ENCODE measurements around the gene ACTL10.
"Not testable (repeated sequence)": the region's sequence is repeated elsewhere in the genome, so short reads cannot be mapped to it uniquely, and the experiment has no call there.

ACTL10 gene

DNA sequence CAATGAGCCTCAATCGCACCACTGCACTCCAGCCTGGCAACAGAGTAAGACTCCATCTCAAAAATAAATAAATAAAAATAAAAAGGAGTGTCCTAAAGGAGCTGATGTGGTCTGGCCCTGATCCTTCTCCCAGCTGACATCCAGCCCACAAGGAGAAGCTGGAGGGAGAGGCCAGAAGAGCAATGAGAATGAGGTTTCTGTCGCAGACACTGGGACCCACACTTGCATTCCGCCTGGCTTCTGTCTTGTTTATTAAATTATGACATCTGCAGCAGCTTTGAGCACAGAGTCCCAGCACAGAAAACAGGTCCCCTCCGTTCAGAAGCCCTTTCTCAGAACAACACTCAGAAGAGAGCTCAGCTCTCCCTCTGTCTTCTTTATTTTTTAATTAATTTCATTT lies 29.7 kb downstream of the ACTL10 start:
- DNase-seq (ENCODE audit: low read depth in 2 of 2) = no peak
- TF ChIP-seq, protein P1, sequence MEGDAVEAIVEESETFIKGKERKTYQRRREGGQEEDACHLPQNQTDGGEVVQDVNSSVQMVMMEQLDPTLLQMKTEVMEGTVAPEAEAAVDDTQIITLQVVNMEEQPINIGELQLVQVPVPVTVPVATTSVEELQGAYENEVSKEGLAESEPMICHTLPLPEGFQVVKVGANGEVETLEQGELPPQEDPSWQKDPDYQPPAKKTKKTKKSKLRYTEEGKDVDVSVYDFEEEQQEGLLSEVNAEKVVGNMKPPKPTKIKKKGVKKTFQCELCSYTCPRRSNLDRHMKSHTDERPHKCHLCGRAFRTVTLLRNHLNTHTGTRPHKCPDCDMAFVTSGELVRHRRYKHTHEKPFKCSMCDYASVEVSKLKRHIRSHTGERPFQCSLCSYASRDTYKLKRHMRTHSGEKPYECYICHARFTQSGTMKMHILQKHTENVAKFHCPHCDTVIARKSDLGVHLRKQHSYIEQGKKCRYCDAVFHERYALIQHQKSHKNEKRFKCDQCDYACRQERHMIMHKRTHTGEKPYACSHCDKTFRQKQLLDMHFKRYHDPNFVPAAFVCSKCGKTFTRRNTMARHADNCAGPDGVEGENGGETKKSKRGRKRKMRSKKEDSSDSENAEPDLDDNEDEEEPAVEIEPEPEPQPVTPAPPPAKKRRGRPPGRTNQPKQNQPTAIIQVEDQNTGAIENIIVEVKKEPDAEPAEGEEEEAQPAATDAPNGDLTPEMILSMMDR (IDR thresholded peaks at IDR 0.05; ENCODE audit: low read depth, low read length) = no peak
- no peak overlapping the region for H3K4me3 ChIP-seq (replicated peaks in 1 of 2; ENCODE audit: low read depth in 2 of 2, low read length in 2 of 2)

DNA sequence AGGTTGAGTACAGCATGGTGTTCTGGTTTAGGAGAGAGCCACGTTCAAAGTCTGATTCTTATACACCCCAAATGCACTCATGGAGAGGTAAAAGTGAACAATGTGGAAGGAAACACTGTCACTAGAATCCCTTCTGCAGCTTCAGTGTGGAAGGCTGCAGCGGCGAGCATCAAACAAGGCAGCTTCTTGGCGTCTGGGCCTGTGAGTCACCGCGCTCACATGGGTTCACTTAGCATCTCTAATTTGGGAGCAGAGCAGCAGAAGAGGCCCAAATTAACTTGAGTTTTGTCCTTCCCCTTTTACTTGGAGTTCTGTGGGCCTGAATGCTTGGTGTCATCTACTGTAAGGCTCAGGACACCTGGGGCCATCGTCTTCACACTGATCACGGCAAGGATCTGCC lies 30.4 kb downstream of the ACTL10 start:
- peak; percentile 48 to 74 for DNase-seq (ENCODE audit: low read depth in 2 of 2)
- H3K4me3 ChIP-seq (replicated peaks in 1 of 2; ENCODE audit: low read depth in 2 of 2, low read length in 2 of 2) = no peak overlapping the region
- TF ChIP-seq, protein P1 (IDR thresholded peaks at IDR 0.05; ENCODE audit: low read depth, low read length) = no peak

DNA sequence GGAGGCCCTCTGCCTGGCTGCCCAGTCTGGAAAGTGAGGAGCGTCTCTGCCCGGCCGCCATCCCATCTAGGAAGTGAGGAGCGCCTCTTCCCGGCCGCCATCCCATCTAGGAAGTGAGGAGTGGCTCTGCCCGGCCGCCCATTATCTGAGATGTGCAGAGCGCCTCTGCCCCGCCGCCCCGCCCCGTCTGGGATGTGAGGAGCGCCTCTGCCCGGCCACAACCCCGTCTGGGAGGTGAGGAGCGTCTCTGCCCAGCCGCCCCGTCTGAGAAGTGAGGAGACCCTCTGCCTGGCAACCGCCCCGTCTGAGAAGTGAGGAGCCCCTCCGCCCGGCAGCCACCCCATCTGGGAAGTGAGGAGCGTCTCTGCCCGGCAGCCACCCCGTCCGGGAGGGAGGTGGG lies 32.2 kb downstream of the ACTL10 start:
- H3K4me3 ChIP-seq (replicated peaks in 1 of 2; ENCODE audit: low read depth in 2 of 2, low read length in 2 of 2); DNase-seq (ENCODE audit: low read depth in 2 of 2): not testable (repeated sequence)

DNA sequence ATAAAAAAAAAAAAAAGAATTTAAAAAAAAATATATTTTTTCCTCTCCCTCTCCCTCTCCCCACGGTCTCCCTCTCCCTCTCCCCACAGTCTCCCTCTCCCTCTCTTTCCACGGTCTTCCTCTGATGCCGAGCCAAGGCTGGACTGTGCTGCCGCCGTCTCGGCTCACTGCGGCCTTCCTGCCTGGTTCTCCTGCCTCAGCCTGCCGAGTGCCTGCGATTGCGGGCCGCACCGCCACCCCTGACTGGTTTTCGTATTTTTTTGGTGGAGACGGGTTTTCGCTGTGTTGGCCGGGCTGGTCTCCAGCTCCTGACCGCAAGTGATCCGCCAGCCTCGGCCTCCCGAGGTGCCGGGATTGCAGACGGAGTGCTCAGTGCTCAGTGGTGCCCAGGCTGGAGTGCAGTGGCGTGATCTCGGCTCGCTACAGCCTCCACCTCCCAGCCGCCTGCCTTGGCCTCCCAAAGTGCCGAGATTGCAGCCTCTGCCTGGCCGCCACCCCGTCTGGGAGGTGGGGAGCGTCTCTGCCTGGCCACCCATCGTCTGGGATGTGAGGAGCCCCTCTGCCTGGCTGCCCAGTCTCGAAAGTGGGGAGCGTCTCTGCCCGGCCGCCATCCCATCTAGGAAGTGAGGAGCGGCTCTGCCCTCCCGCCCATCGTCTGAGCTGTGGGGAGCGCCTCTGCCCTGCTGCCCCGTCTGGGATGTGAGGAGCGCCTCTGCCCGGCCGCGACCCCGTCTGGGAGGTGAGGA lies 34.1 kb downstream of the ACTL10 start:
- DNase-seq (ENCODE audit: low read depth in 2 of 2); H3K4me3 ChIP-seq (replicated peaks in 1 of 2; ENCODE audit: low read depth in 2 of 2, low read length in 2 of 2): not testable (repeated sequence)

DNA sequence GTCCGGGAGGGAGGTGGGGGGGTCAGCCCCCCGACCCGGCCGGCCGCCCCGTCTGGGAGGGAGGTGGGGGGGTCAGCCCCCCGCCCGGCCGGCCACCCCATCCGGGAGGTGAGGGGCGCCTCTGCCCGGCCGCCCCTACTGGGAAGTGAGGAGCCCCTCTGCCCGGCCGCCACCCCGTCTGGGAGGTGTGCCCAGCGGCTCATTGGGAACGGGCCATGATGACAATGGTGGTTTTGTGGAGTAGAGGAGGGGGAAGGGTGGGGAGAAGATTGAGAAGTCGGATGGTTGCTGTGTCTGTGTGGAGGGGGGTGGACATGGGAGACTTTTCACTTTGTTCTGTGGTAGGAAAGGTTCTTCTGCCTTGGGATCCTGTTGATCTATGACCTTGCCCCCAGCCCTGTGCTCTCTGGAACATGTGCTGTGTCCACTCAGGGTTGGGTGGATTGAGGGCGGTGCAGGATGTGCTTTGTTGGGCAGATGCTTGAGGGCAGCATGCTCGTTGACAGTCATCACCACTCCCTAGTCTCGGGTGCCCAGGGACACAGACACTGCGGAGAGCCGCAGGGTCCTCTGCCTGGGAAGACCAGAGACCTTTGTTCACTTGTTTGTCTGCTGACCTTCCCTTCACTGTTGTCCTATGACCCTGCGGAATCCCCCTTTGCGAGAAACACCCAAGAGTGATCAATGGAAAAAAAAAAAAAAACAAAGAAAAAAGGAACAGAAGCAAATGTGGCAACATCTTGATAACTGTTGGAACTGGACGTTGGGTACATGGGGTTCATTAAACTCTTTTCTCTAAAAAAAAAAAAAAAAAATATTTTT lies 35.1 kb downstream of the ACTL10 start:
- TF ChIP-seq, protein P1 (IDR thresholded peaks at IDR 0.05; ENCODE audit: low read depth, low read length) = no peak

DNA sequence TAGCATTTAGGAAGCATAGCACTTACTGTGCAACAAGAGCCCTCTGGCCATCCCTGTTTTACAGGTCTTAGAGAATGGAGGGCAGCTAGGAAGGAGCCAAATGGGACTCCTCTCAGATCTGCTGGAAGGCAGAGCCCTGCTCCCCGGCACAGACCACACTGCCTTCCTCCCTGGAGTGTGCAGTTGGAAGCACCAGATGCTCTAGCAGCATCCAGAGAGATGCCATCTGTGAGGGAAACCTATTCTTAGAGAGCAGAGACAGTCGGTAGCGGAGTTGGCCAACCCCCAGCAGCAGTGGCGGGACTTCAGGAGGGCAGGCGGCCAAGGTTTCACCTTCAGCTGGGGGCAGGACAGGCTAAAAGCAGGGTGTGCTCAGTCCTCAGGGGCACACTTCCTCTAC lies 36.1 kb downstream of the ACTL10 start:
- H3K4me3 ChIP-seq (replicated peaks in 1 of 2; ENCODE audit: low read depth in 2 of 2, low read length in 2 of 2) = no peak overlapping the region
- no peak for DNase-seq (ENCODE audit: low read depth in 2 of 2)
- TF ChIP-seq, protein P1 (IDR thresholded peaks at IDR 0.05; ENCODE audit: low read depth, low read length) = no peak

More for the DNA sequence above, 35.1 kb downstream of the ACTL10 start:
- no peak for DNase-seq (ENCODE audit: low read depth in 2 of 2)
- no peak overlapping the region for H3K4me3 ChIP-seq (replicated peaks in 1 of 2; ENCODE audit: low read depth in 2 of 2, low read length in 2 of 2)

DNA sequence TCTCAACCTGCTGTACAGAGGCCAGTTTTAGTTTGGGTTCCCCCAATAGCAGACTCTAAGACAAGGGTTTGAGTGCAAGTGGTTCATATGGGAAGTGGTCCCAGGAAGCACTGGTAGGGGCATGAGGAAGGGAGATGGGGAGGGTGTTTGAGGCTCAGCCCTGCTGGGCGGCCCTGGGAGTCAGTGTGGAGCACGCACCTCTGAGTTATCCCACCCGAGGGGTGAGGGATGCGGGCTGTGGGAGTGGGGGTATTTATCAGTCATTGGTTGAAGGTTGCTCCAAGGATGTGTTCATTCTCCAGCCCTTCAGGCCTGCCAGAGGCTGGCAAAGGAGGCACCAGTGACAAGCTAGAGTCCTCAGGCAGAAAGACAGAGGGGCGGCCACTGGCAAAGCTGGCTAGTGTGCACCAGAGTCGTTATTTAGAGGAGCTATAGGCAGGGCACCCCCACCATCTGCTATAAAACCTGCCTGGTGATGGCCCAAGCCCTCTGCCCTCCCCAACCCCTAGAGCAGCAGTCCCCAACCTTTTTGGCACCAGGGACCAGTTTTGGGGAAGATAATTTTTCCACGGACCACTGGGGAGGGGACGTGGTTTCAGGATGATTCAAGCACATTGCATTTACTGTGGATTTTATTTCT lies 36.9 kb downstream of the ACTL10 start:
- no peak overlapping the region for H3K4me3 ChIP-seq (replicated peaks in 1 of 2; ENCODE audit: low read depth in 2 of 2, low read length in 2 of 2)
- DNase-seq (ENCODE audit: low read depth in 2 of 2) = no peak
- TF ChIP-seq, protein P1 (IDR thresholded peaks at IDR 0.05; ENCODE audit: low read depth, low read length) = no peak
